ENCODE results near the gene ZHX3.

The ZHX3 gene

DNA sequence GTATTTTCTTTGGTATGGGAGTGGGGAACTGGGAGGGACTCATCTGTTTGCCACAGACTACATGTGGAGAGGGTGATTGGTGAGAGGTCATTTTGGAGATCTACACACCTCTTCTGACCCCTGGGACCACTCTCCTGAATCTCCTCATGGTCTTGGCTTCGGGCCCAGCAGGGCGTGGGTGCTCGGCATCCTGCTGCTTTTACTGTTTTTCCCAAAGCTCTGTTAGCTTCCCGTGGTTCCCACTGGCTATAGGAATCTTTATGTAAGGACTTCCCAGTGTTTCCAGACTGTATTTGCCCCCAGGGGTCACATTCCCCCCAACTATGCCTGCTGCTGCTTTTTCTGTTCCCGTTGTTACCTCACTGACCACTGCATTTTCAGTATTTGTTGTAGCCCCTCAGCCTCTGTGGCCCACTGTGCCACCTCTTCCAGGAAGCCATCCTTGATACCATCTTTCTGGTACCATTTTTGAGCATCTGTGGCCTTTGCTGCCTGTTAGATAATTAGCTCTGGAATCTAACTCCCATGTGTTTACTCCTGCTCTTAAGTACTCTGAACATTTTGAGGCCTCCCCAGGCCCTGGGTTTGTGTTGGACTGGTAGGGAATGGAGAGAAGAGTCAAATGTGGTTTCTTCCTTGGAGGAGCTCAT is 165.3 kb downstream of the ZHX3 start:
- Histone ChIP-seq H3K9ac (no peak overlapping the region), H2AFZ (ENCODE audit: low read depth) (no peak overlapping the region), H3K4me2 (no peak overlapping the region), H3K4me1 (ENCODE audit: low read depth, poor library complexity, severe bottlenecking) (peaks cover 18% of the 10 kb centered on the region), H3K27ac (no peak overlapping the region), H3K36me3 (ENCODE audit: insufficient read depth) (no peaks in the 10 kb centered on the region), H3K27me3 (ENCODE audit: insufficient read depth, low read depth) (no peaks in the 10 kb centered on the region), H3K4me3 (IDR thresholded peaks at IDR 0.05; ENCODE audit: insufficient read depth, low read depth, low read length) (no peak overlapping the region), H4K20me1 (ENCODE audit: insufficient read depth) (no peaks in the 10 kb centered on the region; the same call in 1 of the 2 replicates), H3K79me2 (ENCODE audit: insufficient read depth, low read depth) (no peaks in the 10 kb centered on the region; the same call in 1 of the 2 replicates)
- TF ChIP-seq CTCF (conservative IDR thresholded peaks at IDR 0.05; ENCODE audit: low read depth, low read length) = no peak

GRCh38 chr20:41151134-41151869 is 166.2 kb downstream of the ZHX3 start:
- no peaks in the 10 kb centered on the region for H3K27me3 ChIP-seq (ENCODE audit: insufficient read depth, low read depth)
- no peak for TF ChIP-seq CTCF (conservative IDR thresholded peaks at IDR 0.05; ENCODE audit: low read depth, low read length)
- no peak overlapping the region for H3K4me2 ChIP-seq
- no peaks in the 10 kb centered on the region; the same call in 1 of the 2 replicates for H4K20me1 ChIP-seq (ENCODE audit: insufficient read depth)
- no peaks in the 10 kb centered on the region for H3K36me3 ChIP-seq (ENCODE audit: insufficient read depth)
- no peak overlapping the region for H3K27ac ChIP-seq
- H3K79me2 ChIP-seq (ENCODE audit: insufficient read depth, low read depth) = no peaks in the 10 kb centered on the region; the same call in 1 of the 2 replicates
- peaks cover 10% of the 10 kb centered on the region for H3K4me1 ChIP-seq (ENCODE audit: low read depth, poor library complexity, severe bottlenecking)
- H3K9ac ChIP-seq = no peak overlapping the region
- H2AFZ ChIP-seq (ENCODE audit: low read depth) = no peak overlapping the region
- no peak overlapping the region for H3K4me3 ChIP-seq (IDR thresholded peaks at IDR 0.05; ENCODE audit: insufficient read depth, low read depth, low read length)

DNA sequence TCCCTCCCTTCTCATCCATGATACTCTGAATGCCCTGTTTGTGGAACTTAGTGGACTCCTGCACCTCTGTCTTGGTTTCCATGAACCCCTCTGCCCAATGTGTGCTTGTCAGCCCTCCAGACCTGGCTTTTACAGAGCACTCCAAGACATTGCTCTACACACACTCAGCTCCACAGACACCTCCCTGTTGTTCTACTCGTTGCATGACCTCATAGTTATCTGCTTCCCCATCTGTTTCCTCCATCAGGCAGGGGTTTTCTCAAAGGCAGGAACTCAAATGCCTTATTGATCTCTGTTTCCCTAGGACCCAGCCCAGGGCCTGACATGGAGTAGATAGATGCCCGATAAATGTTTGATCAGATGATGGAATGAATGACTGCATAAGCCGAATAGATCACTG is 166.9 kb downstream of the ZHX3 start:
- Histone ChIP-seq H3K9ac (no peak overlapping the region), H3K4me2 (no peak overlapping the region), H2AFZ (ENCODE audit: low read depth) (no peak overlapping the region), H3K27me3 (ENCODE audit: insufficient read depth, low read depth) (no peaks in the 10 kb centered on the region), H3K79me2 (ENCODE audit: insufficient read depth, low read depth) (no peaks in the 10 kb centered on the region; the same call in 1 of the 2 replicates), H3K27ac (no peak overlapping the region), H3K4me3 (IDR thresholded peaks at IDR 0.05; ENCODE audit: insufficient read depth, low read depth, low read length) (no peak overlapping the region), H3K36me3 (ENCODE audit: insufficient read depth) (no peaks in the 10 kb centered on the region), H4K20me1 (ENCODE audit: insufficient read depth) (no peaks in the 10 kb centered on the region; the same call in 1 of the 2 replicates), H3K4me1 (ENCODE audit: low read depth, poor library complexity, severe bottlenecking) (peaks cover 4% of the 10 kb centered on the region)
- no peak for TF ChIP-seq CTCF (conservative IDR thresholded peaks at IDR 0.05; ENCODE audit: low read depth, low read length)

DNA sequence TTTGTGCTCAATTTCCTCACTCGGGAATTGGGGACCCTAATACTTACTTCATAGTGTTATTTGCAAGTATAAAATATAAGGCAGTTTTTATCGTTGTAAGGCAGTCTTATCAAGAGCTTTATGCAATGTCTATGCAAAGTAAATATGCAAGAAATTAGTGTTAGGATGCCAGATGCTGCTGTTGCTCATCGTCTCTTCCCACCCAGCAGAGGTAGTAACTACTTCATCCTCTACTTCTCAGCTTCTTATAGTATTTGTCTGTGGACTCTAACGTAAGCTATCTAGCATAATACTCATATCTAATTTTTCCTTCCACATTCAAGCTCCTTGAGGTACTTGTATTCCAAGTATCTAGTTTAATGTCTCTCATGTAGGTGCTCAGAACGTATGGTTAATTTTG is 168.6 kb downstream of the ZHX3 start:
- H3K4me3 ChIP-seq (IDR thresholded peaks at IDR 0.05; ENCODE audit: insufficient read depth, low read depth, low read length) = no peak overlapping the region
- H4K20me1 ChIP-seq (ENCODE audit: insufficient read depth) = no peaks in the 10 kb centered on the region; the same call in 1 of the 2 replicates
- H3K4me1 ChIP-seq (ENCODE audit: low read depth, poor library complexity, severe bottlenecking) = no peaks in the 10 kb centered on the region
- H3K9ac ChIP-seq = no peak overlapping the region
- no peak overlapping the region for H2AFZ ChIP-seq (ENCODE audit: low read depth)
- H3K27me3 ChIP-seq (ENCODE audit: insufficient read depth, low read depth) = no peaks in the 10 kb centered on the region
- H3K27ac ChIP-seq = no peak overlapping the region
- H3K36me3 ChIP-seq (ENCODE audit: insufficient read depth) = no peaks in the 10 kb centered on the region
- TF ChIP-seq CTCF (conservative IDR thresholded peaks at IDR 0.05; ENCODE audit: low read depth, low read length) = no peak
- H3K79me2 ChIP-seq (ENCODE audit: insufficient read depth, low read depth) = no peaks in the 10 kb centered on the region; the same call in 1 of the 2 replicates
- H3K4me2 ChIP-seq = no peak overlapping the region
